H1 (cell line): Measurements from ENCODE around the gene LANCL2. TPM values are rescaled to one million over a fixed set of nuclear protein-coding genes. Genes with fewer than 3 reads are reported as not detected.

Experiments
- ASH2L ChIP-seq: fragments of 200-600, 300-600 bp; sonication (generic); IDR thresholded peaks from one replicate; pipeline ENCODE4 v1.7.1; 2017; ENCODE audit warnings: low read length
- ATF3 ChIP-seq: IDR thresholded peaks from 2 replicates; pipeline ENCODE4 v1.6.1; 2011; ENCODE audit warnings: low read depth, mild to moderate bottlenecking, low read length; ENCODE audit not compliant: insufficient read depth
- CHD1 ChIP-seq: IDR thresholded peaks from 2 replicates; pipeline ENCODE4 v1.6.1; 2012; ENCODE audit warnings: low read depth, low read length, improper control_type of control experiment
- EP300 ChIP-seq, 2 experiments: IDR thresholded peaks; 1 replicate in 1 of 2; 2 replicates in 1 of 2; pipeline ENCODE4 v1.6.1; 2011 to 2012; ENCODE audit warnings: low read depth in 2 of 2, low read length in 2 of 2, mild to moderate bottlenecking in 2 of 2, borderline replicate concordance in 1 of 2, inconsistent platforms in 1 of 2, moderate library complexity in 1 of 2
- EZH2 ChIP-seq: fragments of 200-600 bp; sonication (generic); IDR thresholded peaks from 2 replicates; pipeline ENCODE4 v1.7.1; 2012; ENCODE audit warnings: low read depth, mild to moderate bottlenecking, moderate library complexity, low read length, inconsistent platforms; ENCODE audit not compliant: severe bottlenecking
- GTF2F1 ChIP-seq: IDR thresholded peaks from 2 replicates; pipeline ENCODE4 v1.6.1; 2012; ENCODE audit warnings: low read depth, low read length, improper control_type of control experiment, borderline replicate concordance
- KDM1A ChIP-seq: fragments of 200-600, 300-600 bp; sonication (generic); IDR thresholded peaks from 2 replicates; pipeline ENCODE4 v1.7.1; 2016; ENCODE audit warnings: mild to moderate bottlenecking, low read length, borderline replicate concordance
- MAX ChIP-seq: IDR thresholded peaks from 2 replicates; pipeline ENCODE4 v1.6.1; 2012; ENCODE audit warnings: inconsistent platforms
- NANOG ChIP-seq: IDR thresholded peaks from 2 replicates; pipeline ENCODE4 v1.6.1; 2011; ENCODE audit warnings: low read length, low read depth, mild to moderate bottlenecking, inconsistent platforms; ENCODE audit not compliant: insufficient read depth, poor library complexity, severe bottlenecking
- PHF8 ChIP-seq: fragments of 200-600 bp; sonication (generic); conservative IDR thresholded peaks from 2 replicates; pipeline ENCODE4 v1.7.1; 2012; ENCODE audit warnings: low read depth, mild to moderate bottlenecking, inconsistent platforms, low read length, moderate library complexity
- POLR2A ChIP-seq, 2 experiments: IDR thresholded peaks; 1 replicate in 1 of 2; 2 replicates in 1 of 2; pipeline ENCODE4 v1.6.1; 2011; ENCODE audit warnings: low read depth in 2 of 2, low read length in 2 of 2, mild to moderate bottlenecking in 2 of 2; ENCODE audit errors: control extremely low read depth in 1 of 2
- POLR2AphosphoS5 ChIP-seq: IDR thresholded peaks from 2 replicates; pipeline ENCODE4 v1.6.1; 2011; ENCODE audit warnings: low read depth, low read length
- RAD21 ChIP-seq, 2 experiments: IDR thresholded peaks in 1 of 2; conservative IDR thresholded peaks in 1 of 2; 2 replicates each; pipeline ENCODE4 v1.6.1; 2011; ENCODE audit warnings: low read depth in 2 of 2, low read length in 2 of 2, improper control_type of control experiment in 1 of 2, inconsistent platforms in 1 of 2, mild to moderate bottlenecking in 1 of 2, moderate library complexity in 1 of 2
- RXRA ChIP-seq: IDR thresholded peaks from 2 replicates; pipeline ENCODE4 v1.6.1; 2011; ENCODE audit warnings: low read depth, mild to moderate bottlenecking, low read length, moderate library complexity; ENCODE audit not compliant: insufficient read depth
- SRF ChIP-seq: IDR thresholded peaks from 2 replicates; pipeline ENCODE4 v1.6.1; 2011; ENCODE audit warnings: mild to moderate bottlenecking, low read depth, low read length, moderate library complexity
- TCF12 ChIP-seq: IDR thresholded peaks from 2 replicates; pipeline ENCODE4 v1.6.1; 2011; ENCODE audit warnings: low read depth, mild to moderate bottlenecking, low read length
- ZNF274 ChIP-seq: IDR thresholded peaks from 2 replicates; pipeline ENCODE4 v1.7.0; 2012; ENCODE audit warnings: low read length, borderline replicate concordance; ENCODE audit errors: extremely low read depth
- polyA plus RNA-seq, 7 experiments: library from polyadenylated mRNA; depleted of rRNA in 3 of 7; stranded (reverse) in 5 of 7; unstranded in 2 of 7; fragments of >200 nt in 5 of 7; fragments of 200-250 nt in 2 of 7; gene quantifications; 1 replicate in 5 of 7; 2 replicates in 1 of 7; 4 replicates in 1 of 7; pipeline versions ENCODE4 v1.2.1 to v1.2.3, GENCODE V29; 2011 to 2013; ENCODE audit warnings: missing spikeins in 2 of 7, mixed read lengths in 2 of 7
- total RNA-seq: library from RNA; stranded (reverse); fragmentation: NEBNext Ultra II Directional; extraction: Animal tissue kit (Norgen Biotek cat#: 25700); gene quantifications from 2 replicates; pipeline ENCODE4 v1.2.1, GENCODE V29; 2021
- TF ChIP-seq, protein P1 (sequence below): IDR thresholded peaks from 2 replicates; pipeline ENCODE4 v1.6.1; 2012; ENCODE audit warnings: inconsistent platforms
- TF ChIP-seq, protein P2 (sequence below): IDR thresholded peaks from 2 replicates; pipeline ENCODE4 v1.6.1; 2012; ENCODE audit warnings: low read length, inconsistent platforms

The LANCL2 gene
- total and polyA plus RNA-seq, 2 of the 8 experiments (the other 6 are each of a cell fraction or from before 2014, with no cell fraction given), result 9.2 to 9.5 TPM

DNA sequence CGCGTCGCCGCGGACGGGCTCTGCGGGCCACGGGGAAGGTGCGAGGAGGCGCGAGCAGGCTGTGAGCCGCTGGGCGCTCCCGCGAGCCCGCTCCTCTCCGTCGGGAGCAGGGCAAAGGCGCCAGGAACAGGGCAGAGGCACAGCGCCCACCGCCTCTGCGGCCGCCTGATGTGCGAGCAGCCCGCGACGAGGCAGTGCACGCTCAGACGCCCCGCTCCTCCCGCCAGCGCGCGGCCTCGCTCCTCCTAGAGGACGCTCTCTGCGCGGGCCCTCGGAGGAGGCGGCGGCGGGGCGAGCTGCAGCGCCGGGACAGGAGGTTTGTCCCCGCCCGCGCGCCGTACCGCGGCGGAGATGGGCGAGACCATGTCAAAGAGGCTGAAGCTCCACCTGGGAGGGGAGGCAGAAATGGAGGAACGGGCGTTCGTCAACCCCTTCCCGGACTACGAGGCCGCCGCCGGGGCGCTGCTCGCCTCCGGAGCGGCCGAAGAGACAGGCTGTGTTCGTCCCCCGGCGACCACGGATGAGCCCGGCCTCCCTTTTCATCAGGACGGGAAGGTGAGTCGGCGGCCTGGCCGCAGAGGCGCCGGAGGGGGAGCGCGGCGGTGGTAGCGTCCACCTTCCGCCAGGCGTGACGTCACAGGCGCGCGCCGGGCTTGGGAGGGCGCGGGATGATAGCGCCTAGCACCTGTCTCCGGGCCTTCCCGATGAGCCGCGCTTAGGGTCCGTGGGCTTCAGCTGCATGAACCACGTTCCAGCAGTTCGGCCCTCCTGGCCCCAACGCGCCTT lies 731 bp downstream of the LANCL2 start (continued):
- peak; percentile 16; the same call in 1 of the 2 replicates for TF ChIP-seq GTF2F1
- TF ChIP-seq KDM1A, result 0 out of 2 replicates have a peak, but pooled peaks have one; percentile 7
- TF ChIP-seq EP300 (IDR thresholded peaks at IDR 0.05; ENCODE audit: borderline replicate concordance in 1 of 2, low read depth in 2 of 2, low read length in 2 of 2), result peak in 1 of 2 experiments; percentile 91; a peak in 2 of 3 replicates
- TF ChIP-seq RAD21 (IDR thresholded peaks at IDR 0.05 in 1 of 2, conservative IDR thresholded peaks at IDR 0.05 in 1 of 2; ENCODE audit: low read depth in 2 of 2, low read length in 2 of 2), result peak; percentile 7 to 25; a peak in 3 of 4 replicates
- peak; percentile 94 for TF ChIP-seq POLR2AphosphoS5
- TF ChIP-seq PHF8, result peak; percentile 94
- TF ChIP-seq CHD1, result peak; percentile 81
- TF ChIP-seq SRF, result peak; percentile 84
- TF ChIP-seq, protein P1, sequence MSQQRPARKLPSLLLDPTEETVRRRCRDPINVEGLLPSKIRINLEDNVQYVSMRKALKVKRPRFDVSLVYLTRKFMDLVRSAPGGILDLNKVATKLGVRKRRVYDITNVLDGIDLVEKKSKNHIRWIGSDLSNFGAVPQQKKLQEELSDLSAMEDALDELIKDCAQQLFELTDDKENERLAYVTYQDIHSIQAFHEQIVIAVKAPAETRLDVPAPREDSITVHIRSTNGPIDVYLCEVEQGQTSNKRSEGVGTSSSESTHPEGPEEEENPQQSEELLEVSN, result no peak; the same call in 1 of the 2 replicates
- TF ChIP-seq ZNF274, result no peak
- peak; percentile 96 for TF ChIP-seq ASH2L
- no peak for TF ChIP-seq TCF12
- TF ChIP-seq POLR2A (IDR thresholded peaks at IDR 0.05; ENCODE audit: control extremely low read depth in 1 of 2, low read depth in 2 of 2, low read length in 2 of 2), result peak; percentile 63 to 94
- peak; percentile 95 for TF ChIP-seq ATF3
- peak; percentile 49; the same call in 1 of the 2 replicates for TF ChIP-seq MAX
- no peak for TF ChIP-seq RXRA
- TF ChIP-seq, protein P2, sequence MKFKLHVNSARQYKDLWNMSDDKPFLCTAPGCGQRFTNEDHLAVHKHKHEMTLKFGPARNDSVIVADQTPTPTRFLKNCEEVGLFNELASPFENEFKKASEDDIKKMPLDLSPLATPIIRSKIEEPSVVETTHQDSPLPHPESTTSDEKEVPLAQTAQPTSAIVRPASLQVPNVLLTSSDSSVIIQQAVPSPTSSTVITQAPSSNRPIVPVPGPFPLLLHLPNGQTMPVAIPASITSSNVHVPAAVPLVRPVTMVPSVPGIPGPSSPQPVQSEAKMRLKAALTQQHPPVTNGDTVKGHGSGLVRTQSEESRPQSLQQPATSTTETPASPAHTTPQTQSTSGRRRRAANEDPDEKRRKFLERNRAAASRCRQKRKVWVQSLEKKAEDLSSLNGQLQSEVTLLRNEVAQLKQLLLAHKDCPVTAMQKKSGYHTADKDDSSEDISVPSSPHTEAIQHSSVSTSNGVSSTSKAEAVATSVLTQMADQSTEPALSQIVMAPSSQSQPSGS, result peak; percentile 60; the same call in 1 of the 2 replicates
- TF ChIP-seq NANOG, result no peak
- TF ChIP-seq EZH2, result no peak
